H4 (cell line): ENCODE results near the gene SEPTIN5. TPM values are rescaled to one million over a fixed set of nuclear protein-coding genes. Genes with fewer than 3 reads are reported as not detected.
A peak's percentile ranks its signal among the peaks of the same experiment; 100 is the strongest.

Experiments
- DNase-seq: peaks from one replicate; pipeline ENCODE4 v3.0.0-alpha.2; 2015; ENCODE audit warnings: low spot score
- total RNA-seq: library from RNA; depleted of rRNA; stranded (reverse); fragments of >200 nt; shearing (Covaris generic); gene quantifications from 2 replicates; pipeline ENCODE4 v1.2.3, GENCODE V29; 2014

Gene SEPTIN5
- total RNA-seq, 1 experiment from 2014 or later = 15.8 TPM

DNA sequence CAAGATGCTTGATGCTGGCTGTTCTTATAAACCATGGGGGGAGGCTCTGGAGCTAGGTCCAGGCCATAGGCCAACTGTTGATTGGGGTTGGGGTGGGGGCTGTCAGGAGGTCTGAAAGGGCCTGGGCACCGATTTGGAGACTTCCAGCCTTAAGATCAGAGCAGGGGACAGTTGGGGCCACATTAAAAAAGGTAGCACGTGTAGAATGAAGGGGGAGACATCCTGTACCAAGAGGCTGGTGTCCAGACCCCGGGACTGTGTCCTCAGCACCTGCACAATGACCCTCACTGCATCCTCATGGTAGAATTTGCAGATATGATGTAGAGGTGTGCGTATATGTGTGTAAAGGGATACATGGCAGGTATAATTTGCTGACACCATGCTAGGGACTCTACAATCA lies 33.8 kb downstream of the SEPTIN5 start:
- no peak for DNase-seq

DNA sequence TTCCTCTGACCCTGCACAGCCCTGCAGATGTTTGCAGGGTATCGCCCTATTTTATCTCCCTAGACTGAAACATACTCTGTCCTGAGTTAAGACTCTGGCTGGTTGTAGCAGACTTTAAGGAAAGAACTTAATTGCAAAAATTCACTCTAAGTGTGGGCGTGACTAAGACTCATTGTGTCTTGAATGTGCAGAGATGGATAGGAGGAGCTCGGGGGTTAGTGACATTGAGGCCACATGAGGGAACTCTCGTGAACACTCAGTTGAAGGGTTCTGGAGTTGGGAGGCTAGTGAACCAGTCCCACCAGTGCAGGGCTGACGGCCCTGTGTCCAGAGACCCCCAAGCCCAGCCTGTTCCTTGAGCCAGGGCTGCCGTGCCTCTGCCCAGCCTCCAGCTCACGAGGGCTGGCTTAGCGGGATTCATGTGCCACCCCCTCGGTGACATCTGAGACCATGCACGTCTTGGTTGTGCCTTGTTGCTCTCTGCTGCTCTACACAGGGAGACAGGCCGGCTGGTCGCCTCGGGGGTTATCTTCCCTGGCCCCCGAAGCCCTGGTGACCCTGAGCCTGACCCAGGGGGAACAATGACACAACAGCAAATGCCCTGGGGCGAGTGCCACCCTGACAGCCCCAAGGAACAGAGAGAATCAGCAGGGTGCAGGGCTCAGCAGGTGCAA lies 34.8 kb downstream of the SEPTIN5 start:
- DNase-seq = no peak

DNA sequence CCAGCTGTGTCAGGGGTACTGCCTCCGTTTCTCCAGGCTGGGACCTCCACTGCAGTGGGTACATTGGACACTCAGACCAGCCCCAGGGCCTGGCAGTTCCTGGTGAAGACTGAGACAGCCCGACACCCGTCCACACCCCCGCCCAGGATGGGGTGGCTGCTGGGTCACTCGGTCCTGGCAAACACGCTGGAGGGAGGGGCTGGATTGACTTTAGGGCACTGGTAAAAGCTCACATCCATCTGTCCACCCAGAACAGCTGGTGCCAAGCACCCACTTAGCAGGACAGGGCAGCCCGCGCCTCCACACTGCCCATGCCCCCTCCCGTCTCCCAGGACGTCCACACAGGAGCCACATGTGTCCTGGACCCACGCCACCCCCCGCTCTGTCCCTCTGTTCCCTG lies 35.6 kb downstream of the SEPTIN5 start:
- DNase-seq = no peak

DNA sequence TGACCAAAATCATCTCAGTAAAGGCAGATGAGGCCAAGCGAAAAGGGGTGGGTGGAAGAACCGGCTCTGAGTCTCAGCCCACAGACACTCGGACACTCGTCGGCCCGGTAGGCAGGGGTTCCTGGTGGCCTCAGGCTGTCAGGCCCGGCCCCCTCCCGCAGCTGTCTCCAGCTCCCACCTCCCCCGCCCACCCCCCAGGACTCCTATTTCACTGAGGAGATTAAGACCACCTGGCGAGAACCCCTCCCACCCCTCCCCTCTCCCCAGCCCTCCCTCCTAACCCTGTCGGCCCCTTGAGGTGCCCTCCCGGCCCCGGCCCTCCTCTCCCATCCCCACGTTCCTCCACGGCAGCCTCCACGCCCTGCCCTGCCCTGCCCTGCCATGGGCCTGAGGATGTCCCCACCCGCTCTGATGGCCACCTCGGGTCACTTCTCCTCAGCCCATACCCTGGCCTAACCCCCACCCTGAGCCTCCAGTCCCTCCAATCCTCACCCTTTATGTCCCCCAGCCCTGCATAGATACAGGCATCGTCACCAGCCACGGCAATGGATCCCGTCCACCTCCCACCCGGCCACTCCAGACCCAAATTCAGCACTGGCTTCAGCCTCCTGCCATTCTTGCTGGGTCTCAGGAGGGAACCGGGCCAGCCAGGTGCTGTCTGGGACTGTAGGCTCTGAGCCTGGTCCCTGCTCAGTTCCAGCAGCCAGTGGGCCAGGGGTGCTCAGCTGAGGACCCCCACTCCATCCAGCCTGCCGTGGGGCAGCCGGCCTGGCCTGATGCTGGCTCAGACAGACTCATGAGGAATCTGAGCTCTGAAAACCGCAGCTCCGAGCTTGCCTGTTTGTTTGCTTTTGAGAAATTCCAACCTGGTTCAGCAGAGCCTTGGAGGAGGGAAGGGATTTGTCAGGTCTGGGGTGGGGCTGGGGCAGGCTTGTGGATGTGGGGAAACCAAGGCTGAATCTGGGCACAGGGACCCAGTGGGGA lies 36.5 kb downstream of the SEPTIN5 start:
- DNase-seq = peak; percentile 49

DNA sequence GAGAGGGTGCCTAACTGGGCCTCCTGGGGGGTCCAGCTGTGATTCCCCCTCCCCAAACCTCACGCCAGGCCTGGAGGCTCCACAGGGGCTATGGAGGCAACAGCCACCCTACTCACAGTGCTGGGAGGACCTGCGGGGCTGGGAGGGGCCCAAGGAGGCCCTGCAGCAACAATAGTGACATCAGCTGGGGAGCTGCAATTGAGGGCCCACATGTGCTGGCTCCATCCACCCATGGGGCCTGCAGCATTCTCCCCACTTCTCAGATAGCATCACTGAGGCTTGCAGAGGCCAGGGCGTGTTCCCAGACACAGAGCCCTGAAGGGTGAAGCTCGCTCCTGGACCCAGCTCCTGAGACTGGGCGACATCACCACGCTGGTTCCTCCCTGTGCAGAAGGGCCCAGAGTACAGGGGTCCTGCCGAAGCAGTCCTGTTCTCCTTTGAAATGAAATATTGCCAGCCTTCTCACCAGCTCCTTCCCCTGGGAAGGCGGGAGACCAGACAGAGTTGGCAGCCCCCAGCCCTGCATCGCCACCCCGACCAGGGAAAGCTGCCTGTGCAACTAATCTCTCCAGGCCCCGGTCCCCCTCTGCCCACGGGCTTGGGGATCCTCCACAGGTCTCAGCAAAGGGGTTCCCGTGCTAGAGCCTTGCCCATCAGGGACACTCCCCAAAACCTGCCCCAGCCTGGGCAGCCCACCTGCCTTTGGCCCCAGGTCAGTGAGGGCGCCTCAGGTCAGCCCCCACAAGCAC lies 37.4 kb downstream of the SEPTIN5 start:
- DNase-seq = no peak

DNA sequence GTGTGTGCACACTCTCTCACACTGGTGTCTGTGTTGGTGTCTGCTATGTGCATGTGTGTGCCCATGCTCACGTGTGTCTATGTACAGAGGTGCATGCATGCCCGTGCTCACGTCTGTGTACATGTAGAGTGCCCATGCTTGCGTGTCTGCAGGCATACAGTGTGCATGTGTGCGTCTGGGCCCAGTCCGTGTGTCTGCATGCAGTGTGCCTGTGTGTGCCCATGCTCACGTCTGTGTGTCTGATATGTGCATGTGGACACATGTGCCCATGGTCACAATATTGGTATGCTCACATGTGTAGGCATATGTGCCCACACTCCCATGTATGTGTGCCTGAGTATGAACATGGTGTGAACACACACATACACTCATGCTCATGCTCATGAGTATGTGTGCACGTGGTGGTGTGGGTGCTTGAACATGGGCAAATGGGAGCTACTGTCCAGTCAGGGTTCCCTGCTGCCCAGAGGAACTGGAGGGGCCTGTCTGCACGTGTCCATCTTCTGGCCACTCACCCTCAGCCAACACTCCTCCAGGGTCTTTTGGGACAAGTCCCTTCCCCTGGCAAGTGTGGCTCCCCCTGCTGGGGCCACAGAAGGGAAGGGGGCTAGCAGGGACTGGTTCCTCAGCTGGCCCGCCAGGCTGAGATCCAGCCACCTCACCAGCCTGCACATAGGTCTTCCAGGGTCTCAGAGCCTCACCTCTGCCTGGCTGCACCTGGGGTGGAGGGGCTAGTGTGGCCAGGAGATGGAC lies 39.0 kb downstream of the SEPTIN5 start:
- no peak for DNase-seq

DNA sequence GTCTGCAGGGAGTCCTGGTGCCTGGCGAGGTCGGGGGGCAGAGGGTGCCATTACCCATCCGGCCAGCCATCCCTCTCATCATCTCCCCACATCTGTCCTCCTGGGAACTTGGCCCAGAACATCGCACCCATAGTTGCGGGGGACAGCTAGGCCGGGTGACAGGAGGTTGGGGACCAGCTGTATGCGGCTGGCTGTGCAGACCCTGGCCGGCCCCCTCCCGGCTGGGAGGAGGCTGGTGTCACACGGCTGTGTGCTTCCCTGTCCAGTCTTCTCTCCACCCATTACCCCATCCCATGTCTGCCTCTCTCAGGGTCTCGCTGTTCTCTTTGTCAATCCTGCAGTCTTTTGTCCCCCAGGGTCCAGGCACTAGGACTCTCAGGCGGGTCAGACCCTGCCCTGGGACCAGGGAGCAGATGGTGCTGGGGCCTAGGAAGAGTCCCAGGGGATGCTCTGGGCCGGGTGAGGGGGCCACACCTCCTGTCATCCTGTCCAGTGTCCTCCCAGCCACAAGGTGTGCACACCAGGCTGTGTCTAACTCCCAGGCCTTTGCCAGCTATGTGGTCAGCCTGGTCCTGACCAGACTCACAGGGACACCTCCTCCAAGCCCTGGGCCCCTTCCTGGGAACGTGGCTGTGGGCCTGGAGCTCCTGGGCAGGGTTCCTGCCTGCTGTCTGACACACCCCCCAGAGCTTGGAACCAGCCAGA lies 39.8 kb downstream of the SEPTIN5 start:
- no peak for DNase-seq

DNA sequence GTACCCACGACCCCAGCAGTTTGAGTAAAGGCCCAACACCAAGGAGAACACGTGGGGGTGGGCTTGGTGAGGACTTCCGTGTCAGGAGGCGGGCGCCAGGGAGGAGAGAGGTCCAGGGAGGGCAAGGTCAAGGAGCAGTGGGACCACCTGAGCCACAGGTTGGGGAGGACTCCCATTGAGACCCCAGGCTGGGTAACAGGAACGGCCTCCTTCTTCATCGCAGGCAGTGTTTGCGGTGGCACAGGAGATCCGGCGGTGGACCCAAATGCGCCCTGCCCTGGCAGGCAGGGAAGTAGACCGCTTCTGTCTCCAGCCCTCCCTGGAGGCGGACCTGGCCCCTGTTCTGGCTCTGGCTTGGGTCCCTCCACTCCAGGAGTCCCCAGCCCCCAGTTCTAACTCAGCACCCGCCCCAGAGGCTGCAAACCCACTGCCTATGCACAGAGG lies 40.4 kb downstream of the SEPTIN5 start:
- DNase-seq = no peak

DNA sequence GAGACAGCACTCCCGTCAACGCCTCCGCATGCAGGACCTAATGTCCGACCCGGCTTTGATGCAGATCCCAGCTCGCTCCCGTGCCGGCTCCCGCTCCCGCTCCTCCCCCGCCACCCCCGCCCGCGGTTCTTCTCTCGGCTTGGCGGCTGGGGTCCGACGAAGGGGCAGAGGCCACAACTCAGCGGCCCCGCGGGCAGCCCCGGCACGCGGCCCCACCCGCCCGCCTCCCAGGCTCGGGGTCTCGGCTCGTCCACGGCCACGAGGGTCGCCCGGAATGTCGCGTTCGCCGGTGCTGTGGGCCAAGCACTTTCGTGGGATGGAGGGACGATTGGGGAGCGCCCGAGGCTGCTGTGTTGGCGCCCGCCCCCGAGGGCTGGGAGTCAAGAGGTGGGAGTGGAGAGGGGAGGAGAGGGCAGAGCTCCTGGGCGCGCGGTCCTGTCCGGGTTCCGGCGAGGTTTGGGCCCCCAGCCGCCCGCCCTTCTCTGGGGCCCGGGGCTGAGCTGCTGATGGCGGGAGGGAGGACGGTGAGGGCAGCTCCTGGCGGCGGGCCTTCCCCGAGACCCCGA lies 40.9 kb downstream of the SEPTIN5 start:
- DNase-seq = no peak

DNA sequence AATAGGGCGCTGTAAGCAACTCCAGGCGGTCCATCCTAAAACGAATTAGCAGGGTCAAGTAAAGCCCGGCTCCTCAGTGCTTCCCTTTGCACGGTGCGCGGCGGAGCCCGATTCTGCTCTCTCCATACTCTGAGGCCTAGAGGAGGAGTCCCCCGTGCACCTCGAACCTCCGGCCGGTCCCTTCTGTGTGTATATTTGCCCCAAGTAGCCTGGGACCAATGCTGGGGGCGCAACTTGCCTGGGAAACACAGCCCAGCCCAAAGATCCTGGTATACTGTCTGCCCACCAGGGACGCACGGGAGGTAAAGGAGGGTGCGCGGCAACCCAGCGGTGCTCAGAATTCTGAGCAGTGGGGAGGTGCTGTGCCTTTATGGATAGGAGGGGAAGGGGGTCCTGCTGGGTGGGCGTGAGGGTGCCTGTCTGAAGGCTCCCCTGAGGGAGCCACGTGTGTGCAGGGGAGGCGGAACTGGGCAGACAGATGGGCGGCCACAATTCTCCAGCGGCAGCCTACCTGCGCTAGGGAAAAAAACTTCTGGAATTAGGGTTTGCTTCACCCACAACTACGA lies 41.5 kb downstream of the SEPTIN5 start:
- DNase-seq = no peak

DNA sequence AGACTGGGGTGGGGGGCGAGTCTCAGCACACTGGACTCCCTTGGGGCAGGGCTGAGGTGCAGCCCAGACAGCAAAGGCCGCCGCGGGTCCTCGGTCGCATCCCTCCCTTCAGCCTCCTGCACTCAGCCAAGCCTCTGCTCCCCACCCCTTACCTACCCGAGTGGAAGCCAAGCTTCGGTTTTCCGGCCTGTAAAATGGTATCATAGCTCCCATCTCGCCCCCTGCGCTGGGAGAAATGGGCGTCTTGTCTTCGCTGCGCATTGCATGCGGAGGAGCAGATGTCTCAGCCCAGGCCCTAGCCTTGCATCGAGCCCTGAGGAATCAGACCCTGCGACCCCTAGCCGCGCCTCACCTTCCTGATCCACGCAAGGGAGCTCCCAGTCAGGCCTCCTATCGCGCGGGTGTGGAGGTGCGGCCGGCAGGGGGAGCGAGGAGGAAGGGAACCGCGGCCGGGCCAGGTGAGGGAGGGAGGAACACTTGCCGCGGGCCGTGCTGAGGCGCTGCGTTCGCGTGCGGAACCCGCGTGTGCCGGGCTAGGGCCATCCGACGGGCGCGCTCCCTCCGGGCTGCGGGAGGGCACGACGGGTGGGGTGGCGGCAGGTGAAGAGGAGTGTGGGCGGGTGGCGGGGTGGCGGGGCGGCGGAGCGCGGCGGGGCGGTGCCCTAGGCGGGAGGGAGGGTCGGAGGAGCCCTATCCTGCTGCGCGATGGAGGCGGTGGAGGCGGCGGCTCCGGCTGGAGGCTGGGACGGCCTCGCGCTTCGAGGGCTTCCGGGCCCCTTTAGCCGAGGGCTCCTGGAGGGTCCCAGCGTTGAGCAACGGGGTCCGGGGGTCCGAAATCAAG lies 42.2 kb downstream of the SEPTIN5 start:
- no peak for DNase-seq

DNA sequence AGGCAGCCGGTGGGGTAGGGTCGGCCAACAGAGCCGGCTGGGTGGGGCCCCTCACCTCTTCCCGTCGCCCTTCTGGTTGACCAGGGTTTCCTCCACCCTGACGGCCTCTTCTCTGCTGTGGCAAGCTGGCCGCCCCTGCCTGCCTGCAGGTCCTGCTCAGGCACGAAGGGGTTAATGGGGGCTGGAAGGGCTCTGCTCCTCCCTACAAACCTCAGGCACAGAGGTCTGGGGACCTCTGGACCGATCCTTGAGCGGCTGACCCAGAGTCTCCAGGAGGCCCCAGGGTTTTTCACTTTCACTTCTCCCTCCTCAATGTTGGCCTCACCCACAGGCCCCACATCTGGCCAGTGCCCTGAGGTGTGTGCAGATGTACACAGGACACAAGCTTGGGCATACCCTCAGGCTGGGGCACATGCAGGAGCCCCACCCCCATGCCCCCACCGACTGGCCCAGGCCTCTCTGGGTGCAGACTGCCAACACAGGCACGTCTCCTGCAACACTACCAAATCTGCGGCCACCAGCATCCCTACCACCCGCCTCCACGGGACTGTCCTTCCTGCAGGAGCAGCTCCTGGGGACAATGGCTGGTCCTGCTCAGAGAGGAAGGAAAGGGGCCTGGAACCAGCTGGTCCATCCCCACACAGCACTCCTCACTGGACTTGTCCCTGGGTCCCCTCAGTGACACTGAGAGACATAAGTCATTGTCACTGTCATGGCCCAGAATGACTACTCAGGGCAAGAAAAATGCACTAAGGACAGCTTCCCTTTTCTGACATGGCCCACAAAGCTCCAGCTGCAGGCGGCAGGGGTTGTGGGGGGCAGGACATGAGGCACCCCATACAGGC lies 43.1 kb downstream of the SEPTIN5 start:
- no peak for DNase-seq

DNA sequence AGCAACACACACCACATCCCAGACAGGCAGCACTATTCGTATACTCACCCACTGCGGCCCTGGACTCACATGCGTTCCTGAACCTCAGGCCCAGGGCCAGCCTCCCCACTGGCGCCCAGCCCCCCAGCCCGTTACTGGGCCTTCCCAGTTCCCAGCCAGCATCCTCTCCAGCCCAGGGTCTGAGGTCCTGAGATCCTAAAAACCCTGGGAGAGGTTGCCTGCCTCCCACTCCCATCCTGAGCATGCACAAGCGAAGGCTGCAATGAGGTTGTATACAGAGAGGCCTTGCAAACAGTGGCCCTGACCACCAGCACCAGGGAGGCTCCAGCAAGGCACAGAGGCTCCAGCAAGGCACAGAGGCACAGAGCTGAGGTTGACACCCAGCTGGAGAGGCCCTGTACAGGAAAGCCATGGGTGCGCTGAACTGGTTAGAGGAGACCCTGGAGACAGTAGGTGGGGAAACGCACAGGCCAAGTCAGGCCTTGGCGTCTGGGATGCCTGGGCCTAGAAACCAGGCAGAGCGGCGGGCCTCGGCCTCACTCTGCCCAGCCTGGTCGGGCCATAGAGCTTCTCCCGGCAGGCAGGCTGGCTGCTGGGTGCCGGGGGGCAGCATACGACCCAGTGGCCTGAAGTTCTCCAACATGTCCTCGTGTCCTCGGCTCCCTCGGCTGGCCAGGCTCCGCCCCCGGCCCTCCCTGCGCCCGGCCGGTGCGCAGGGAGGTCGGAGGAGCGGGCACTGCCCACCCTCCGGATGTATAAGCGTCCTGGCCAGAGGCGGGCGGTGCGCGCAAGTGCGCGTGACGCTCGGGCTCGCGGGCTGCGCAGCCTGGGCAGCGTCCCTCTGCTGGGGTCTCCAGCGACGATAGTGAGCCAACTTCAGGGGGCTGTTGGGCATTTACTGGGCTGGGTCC lies 43.9 kb downstream of the SEPTIN5 start:
- DNase-seq = no peak

DNA sequence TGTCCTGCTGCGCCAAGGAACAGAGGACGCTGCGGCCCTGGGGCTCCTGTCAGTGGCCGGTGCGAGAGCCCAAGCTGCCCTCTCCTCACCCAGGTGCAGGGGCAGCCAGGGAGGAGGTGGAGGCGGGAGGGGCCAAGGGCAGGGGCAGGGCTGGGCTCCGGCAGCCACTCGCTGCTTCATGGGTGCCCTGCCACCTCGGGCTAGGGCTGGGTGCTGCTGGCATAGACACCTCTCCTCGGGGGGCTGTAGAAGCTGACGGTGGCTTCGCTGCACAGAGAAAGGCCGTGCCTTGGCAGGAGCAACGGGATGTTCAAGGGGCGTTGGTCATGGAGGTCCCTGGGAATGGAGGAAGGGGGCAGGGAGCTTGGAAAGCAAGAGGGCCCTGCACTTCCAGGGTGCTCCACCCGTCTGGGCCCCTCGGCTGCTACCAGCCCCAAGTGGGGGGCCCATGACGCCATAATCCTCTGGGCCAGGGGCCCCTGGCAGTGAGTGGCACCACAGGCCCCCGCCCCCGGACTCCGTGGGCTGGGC lies 44.7 kb downstream of the SEPTIN5 start:
- DNase-seq = no peak

DNA sequence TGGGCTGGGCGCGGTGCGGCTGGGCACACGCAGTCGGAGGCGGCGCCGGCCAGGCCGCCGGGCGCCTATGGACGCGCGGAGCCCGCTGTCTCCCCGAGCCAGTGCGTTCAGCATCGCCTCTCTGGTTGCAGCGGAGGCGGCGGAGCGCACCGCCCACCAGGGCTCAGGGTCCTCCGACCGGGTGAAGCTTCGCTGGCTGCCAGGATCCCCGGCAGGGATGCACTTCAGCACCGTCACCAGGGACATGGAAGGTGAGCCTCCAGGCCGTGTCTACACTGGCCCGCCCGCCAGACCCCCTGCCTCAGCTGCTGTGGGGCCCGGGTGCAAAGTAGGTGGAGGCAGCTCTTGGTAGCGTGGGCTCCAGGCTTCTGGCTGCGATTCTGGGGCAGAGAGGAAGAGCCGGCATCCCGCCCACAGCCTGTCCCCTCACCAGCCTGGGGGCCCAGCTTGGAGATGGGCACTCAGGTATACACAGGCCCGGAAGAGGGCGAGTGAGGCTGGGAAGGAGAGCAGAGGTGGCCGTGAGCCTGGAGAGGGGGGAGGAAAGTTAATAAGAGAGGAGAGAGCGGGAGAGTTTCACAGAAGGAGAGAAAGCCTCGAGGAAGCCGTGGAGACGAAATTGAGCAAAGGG lies 45.2 kb downstream of the SEPTIN5 start:
- no peak for DNase-seq
